ENCODE results near the gene SKA2. TPM values are rescaled to one million over a fixed set of nuclear protein-coding genes. Genes with fewer than 3 reads are reported as not detected.

SKA2 gene
- total RNA-seq, 1 experiment from 2014 or later: 65.6 TPM

- POLR2A ChIA-PET (ENCODE audit: unreplicated experiment): no interaction called here
Observed at GRCh38 chr17:59161477-59161876, 6.5 kb upstream of the SKA2 start.

GRCh38 chr17:59160157-59161025 lies 5.4 kb upstream of the SKA2 start:
- H3K36me3 ChIP-seq (ENCODE audit: low read depth): no peaks in the 10 kb centered on the region
- peaks cover 26% of the 10 kb centered on the region for H3K4me1 ChIP-seq (replicated peaks; ENCODE audit: insufficient read depth)
- no peaks in the 10 kb centered on the region for H3K27me3 ChIP-seq (ENCODE audit: insufficient read depth, low read depth)
- no peaks in the 10 kb centered on the region for H3K9me3 ChIP-seq (ENCODE audit: insufficient read depth, low read depth)
- no peak for DNase-seq
- H4K20me1 ChIP-seq (ENCODE audit: insufficient read depth): no peaks in the 10 kb centered on the region
- no peaks in the 10 kb centered on the region for H3K9me2 ChIP-seq (ENCODE audit: insufficient read depth)
- no peak overlapping the region for H3K27ac ChIP-seq
- intact Hi-C loops (cut with micrococcal nuclease; ENCODE audit: unreplicated experiment): no loop called here
- ChIA-PET CTCF (no interaction called here), POLR2A (ENCODE audit: unreplicated experiment) (no interaction called here)
- no peak overlapping the region for H2AFZ ChIP-seq
- H3K4me2 ChIP-seq: no peak overlapping the region
- BruUV-seq (replicated peaks): no TSS peak
- no peak for TF ChIP-seq CTCF (conservative IDR thresholded peaks at IDR 0.05)
- no peak for TF ChIP-seq EZH2 (IDR thresholded peaks at IDR 0.05; ENCODE audit: low read depth)
- H3K79me2 ChIP-seq (ENCODE audit: low read depth): peaks cover 90% of the 10 kb centered on the region
- H3F3A ChIP-seq (ENCODE audit: insufficient read depth, low read depth): no peaks in the 10 kb centered on the region
- H3K4me3 ChIP-seq: no peak overlapping the region

More at GRCh38 chr17:59161477-59161876, 6.5 kb upstream of the SKA2 start:
- peaks cover 88% of the 10 kb centered on the region for H3K79me2 ChIP-seq (ENCODE audit: low read depth)
- no peak overlapping the region for H3K4me2 ChIP-seq
- no peak overlapping the region for H2AFZ ChIP-seq
- DNase-seq: no peak
- no TSS peak for BruUV-seq (replicated peaks)
- no peaks in the 10 kb centered on the region for H4K20me1 ChIP-seq (ENCODE audit: insufficient read depth)
- H3K9me3 ChIP-seq (ENCODE audit: insufficient read depth, low read depth): no peaks in the 10 kb centered on the region
- intact Hi-C loops (cut with micrococcal nuclease; ENCODE audit: unreplicated experiment): no loop called here
- no peaks in the 10 kb centered on the region for H3K9me2 ChIP-seq (ENCODE audit: insufficient read depth)
- peaks cover 24% of the 10 kb centered on the region for H3K4me1 ChIP-seq (replicated peaks; ENCODE audit: insufficient read depth)
- no peaks in the 10 kb centered on the region for H3K27me3 ChIP-seq (ENCODE audit: insufficient read depth, low read depth)
- no peaks in the 10 kb centered on the region for H3F3A ChIP-seq (ENCODE audit: insufficient read depth, low read depth)
- CTCF ChIA-PET: no interaction called here
- no peak overlapping the region for H3K4me3 ChIP-seq
- no peaks in the 10 kb centered on the region for H3K36me3 ChIP-seq (ENCODE audit: low read depth)
- no peak overlapping the region for H3K27ac ChIP-seq
- no peak for TF ChIP-seq CTCF (conservative IDR thresholded peaks at IDR 0.05)
- TF ChIP-seq EZH2 (IDR thresholded peaks at IDR 0.05; ENCODE audit: low read depth): no peak

- no TSS peak for BruUV-seq (replicated peaks)
- intact Hi-C loops (cut with micrococcal nuclease; ENCODE audit: unreplicated experiment): loop anchor here (1.0 to 2.0 kb wide), 3 partner anchors 49 to 637 kb away; partner anchors contain the start of genes CLTC and TRIM37
Observed at GRCh38 chr17:59155439-59156177, 622 bp upstream of the SKA2 start, which contains the start of gene PRR11. Gene PRR11 (plus strand): TSS chr17:59155746. CDS start chr17:59169753, 14,007 bp downstream.

More at GRCh38 chr17:59155439-59156177, 622 bp upstream of the SKA2 start, which contains the start of gene PRR11:
- no peaks in the 10 kb centered on the region for H3K9me3 ChIP-seq (ENCODE audit: insufficient read depth, low read depth)
- peak within 1 kb of the TSS; percentile 86 for H3K4me2 ChIP-seq
- CTCF ChIA-PET: no interaction called here
- peaks cover 88% of the 10 kb centered on the region for H3K79me2 ChIP-seq (ENCODE audit: low read depth)
- peak within 1 kb of the TSS; percentile 71 for H3K27ac ChIP-seq
- H3K36me3 ChIP-seq (ENCODE audit: low read depth): 0 out of 2 replicates have a peak, but pooled peaks cover 3% of the 10 kb centered on the region
- peak within 1 kb of the TSS; percentile 96 for H2AFZ ChIP-seq
- peaks cover 11% of the 10 kb centered on the region; the same call in 1 of the 2 replicates for H3F3A ChIP-seq (ENCODE audit: insufficient read depth, low read depth)
- no peaks in the 10 kb centered on the region for H3K27me3 ChIP-seq (ENCODE audit: insufficient read depth, low read depth)
- TF ChIP-seq CTCF (conservative IDR thresholded peaks at IDR 0.05) (no peak), EZH2 (IDR thresholded peaks at IDR 0.05; ENCODE audit: low read depth) (no peak)
- H3K9me2 ChIP-seq (ENCODE audit: insufficient read depth): no peaks in the 10 kb centered on the region
- H4K20me1 ChIP-seq (ENCODE audit: insufficient read depth): no peaks in the 10 kb centered on the region
- POLR2A ChIA-PET (ENCODE audit: unreplicated experiment): interaction anchor here (0.6 to 1.1 kb wide), 6 partner anchors 37 to 692 kb away, joined by 3 to 7 read pairs (median 4); partner anchors contain the start of gene CLTC
- DNase-seq: peak; percentile 94 to 100
- H3K4me1 ChIP-seq (replicated peaks; ENCODE audit: insufficient read depth): peaks cover 50% of the 10 kb centered on the region
- H3K4me3 ChIP-seq: peak within 1 kb of the TSS; percentile 80
